ENCODE results near the gene GRIP1. TPM values are rescaled to one million over a fixed set of nuclear protein-coding genes. Genes with fewer than 3 reads are reported as not detected.

The GRIP1 gene
- total RNA-seq, 2 experiments from 2014 or later: 5.4 TPM

- CTCF ChIA-PET: interaction anchor here (1.3 kb wide), 1 partner anchor 16 kb away, joined by 3 read pairs; no protein-coding TSS in a partner anchor
- Mint-ChIP-seq H3K27ac (no peak overlapping the region), H3K9me3 (no peaks in the 10 kb centered on the region), H3K4me1 (ENCODE audit: low read depth) (no peaks in the 10 kb centered on the region), H3K27me3 (no peaks in the 10 kb centered on the region), H3K36me3 (ENCODE audit: low read depth) (no peaks in the 10 kb centered on the region), H3K4me3 (no peak overlapping the region)
- no peak for ATAC-seq (ENCODE audit: poor library complexity)
- no peak for DNase-seq
- Histone ChIP-seq H3K4me1 (ENCODE audit: insufficient read depth, low read length) (no peaks in the 10 kb centered on the region), H3K27me3 (ENCODE audit: control insufficient read depth in 1 of 2, insufficient read depth in 2 of 2, low read length in 2 of 2) (no peaks in the 10 kb centered on the region), H3K9me3 (ENCODE audit: control insufficient read depth in 1 of 2, insufficient read depth in 1 of 2, low read length in 2 of 2) (no peaks in the 10 kb centered on the region), H3K27ac (ENCODE audit: low read depth in 1 of 2, low read length in 2 of 2) (no peak overlapping the region), H3K4me3 (ENCODE audit: low read length) (no peak overlapping the region), H3K36me3 (ENCODE audit: insufficient read depth, low read length) (no peaks in the 10 kb centered on the region)
- no peak for TF ChIP-seq CTCF (IDR thresholded peaks at IDR 0.05)
- intact Hi-C loops (cut with DNase I, micrococcal nuclease): no loop called here
- POLR2A ChIA-PET: no interaction called here
Observed at GRCh38 chr12:66617991-66618390, 60.9 kb downstream of the GRIP1 start.

DNA sequence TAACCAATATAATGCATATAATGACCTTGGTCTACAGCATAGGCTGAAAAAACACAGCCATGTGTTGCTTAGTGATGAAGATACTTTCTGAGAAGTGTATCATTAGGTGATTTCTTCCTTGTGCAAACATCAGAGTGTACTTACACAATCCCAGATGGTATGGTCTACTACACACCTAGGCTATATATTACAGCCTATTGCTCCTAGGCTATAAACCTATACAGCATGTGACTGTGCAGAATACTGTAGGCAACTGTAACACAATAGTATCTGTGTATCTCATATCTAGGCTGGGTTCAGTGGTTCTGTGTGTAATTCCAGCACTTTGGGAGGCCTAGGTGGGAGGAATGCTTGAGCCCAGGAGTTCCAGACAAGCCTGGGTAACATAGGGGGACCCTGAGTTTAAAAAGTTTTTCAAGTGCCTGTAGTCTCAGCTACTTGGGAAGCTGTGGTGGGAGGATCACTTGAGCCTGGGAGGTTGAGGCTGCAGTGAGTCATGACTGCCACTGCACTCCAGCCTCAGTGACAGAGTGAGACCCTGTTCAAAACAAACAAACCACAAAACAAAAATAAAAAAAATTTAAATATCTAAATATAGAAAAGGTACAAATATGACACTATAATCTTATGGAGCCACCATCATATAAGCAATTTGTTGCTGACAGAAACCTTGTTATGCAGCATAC lies 66.6 kb downstream of the GRIP1 start:
- H3K9me3 Mint-ChIP-seq: no peaks in the 10 kb centered on the region
- no peaks in the 10 kb centered on the region for H3K27me3 Mint-ChIP-seq
- DNase-seq: no peak
- Histone ChIP-seq H3K36me3 (ENCODE audit: insufficient read depth, low read length) (no peaks in the 10 kb centered on the region), H3K4me1 (ENCODE audit: insufficient read depth, low read length) (no peaks in the 10 kb centered on the region), H3K27me3 (ENCODE audit: control insufficient read depth in 1 of 2, insufficient read depth in 2 of 2, low read length in 2 of 2) (no peaks in the 10 kb centered on the region), H3K4me3 (ENCODE audit: low read length) (no peak overlapping the region), H3K27ac (ENCODE audit: low read depth in 1 of 2, low read length in 2 of 2) (no peak overlapping the region), H3K9me3 (ENCODE audit: control insufficient read depth in 1 of 2, insufficient read depth in 1 of 2, low read length in 2 of 2) (no peaks in the 10 kb centered on the region)
- ChIA-PET POLR2A (no interaction called here), CTCF (no interaction called here)
- H3K4me3 Mint-ChIP-seq: no peak overlapping the region
- no peak for ATAC-seq (ENCODE audit: poor library complexity)
- H3K4me1 Mint-ChIP-seq (ENCODE audit: low read depth): no peaks in the 10 kb centered on the region
- no peak overlapping the region for H3K27ac Mint-ChIP-seq
- H3K36me3 Mint-ChIP-seq (ENCODE audit: low read depth): no peaks in the 10 kb centered on the region
- no peak for TF ChIP-seq CTCF (IDR thresholded peaks at IDR 0.05)
- intact Hi-C loops (cut with DNase I, micrococcal nuclease): no loop called here

- intact Hi-C loops (cut with DNase I, micrococcal nuclease): no loop called here
- ChIA-PET POLR2A (no interaction called here), CTCF (no interaction called here)
- Histone ChIP-seq H3K27ac (ENCODE audit: low read depth in 1 of 2, low read length in 2 of 2) (no peak overlapping the region), H3K9me3 (ENCODE audit: control insufficient read depth in 1 of 2, insufficient read depth in 1 of 2, low read length in 2 of 2) (no peaks in the 10 kb centered on the region), H3K36me3 (ENCODE audit: insufficient read depth, low read length) (no peaks in the 10 kb centered on the region), H3K4me3 (ENCODE audit: low read length) (no peak overlapping the region), H3K4me1 (ENCODE audit: insufficient read depth, low read length) (no peaks in the 10 kb centered on the region), H3K27me3 (ENCODE audit: control insufficient read depth in 1 of 2, insufficient read depth in 2 of 2, low read length in 2 of 2) (no peaks in the 10 kb centered on the region)
- Mint-ChIP-seq H3K4me1 (ENCODE audit: low read depth) (no peaks in the 10 kb centered on the region), H3K9me3 (no peaks in the 10 kb centered on the region), H3K36me3 (ENCODE audit: low read depth) (no peaks in the 10 kb centered on the region), H3K27me3 (no peaks in the 10 kb centered on the region), H3K27ac (no peak overlapping the region), H3K4me3 (no peak overlapping the region)
- ATAC-seq (ENCODE audit: poor library complexity) (no peak), DNase-seq (no peak)
- no peak for TF ChIP-seq CTCF (IDR thresholded peaks at IDR 0.05)
Observed at GRCh38 chr12:66607147-66607546, 71.7 kb downstream of the GRIP1 start.

Measured in CD4-positive, alpha-beta T cell (primary cell).